K562 (cell line): ENCODE measurements around the gene SHANK1. TPM values are rescaled to one million over a fixed set of nuclear protein-coding genes. Genes with fewer than 3 reads are reported as not detected.

ENCODE experiments used
- ATF2 ChIP-seq: sonication (generic); formaldehyde crosslinking; IDR thresholded peaks from 2 replicates; pipeline ENCODE4 v1.8.1; 2022; ENCODE audit warnings: missing genetic modification reagents
- ATF7 ChIP-seq: fragments of 450-650 bp; IDR thresholded peaks from 2 replicates; pipeline ENCODE4 v1.7.1; 2014; ENCODE audit warnings: mild to moderate bottlenecking, moderate library complexity
- CLOCK ChIP-seq: fragments of 250-450 bp; sonication (Bioruptor Pico); IDR thresholded peaks from 2 replicates; pipeline ENCODE4 v1.4.0; 2020; ENCODE audit warnings: mild to moderate bottlenecking, moderate library complexity, borderline replicate concordance
- ETS2 ChIP-seq: IDR thresholded peaks from 2 replicates; pipeline ENCODE4 v1.6.1; 2016; ENCODE audit warnings: borderline replicate concordance, missing genetic modification characterization, mild to moderate bottlenecking, moderate library complexity, missing compliant biosample characterization; ENCODE audit not compliant: poor library complexity, severe bottlenecking
- JUN ChIP-seq, 2 experiments: sonication (generic) in 1 of 2; formaldehyde crosslinking in 1 of 2; IDR thresholded peaks; 2 replicates each; pipeline versions ENCODE4 v1.6.1 to v1.8.0; 2012 to 2022; ENCODE audit warnings: borderline replicate concordance in 2 of 2, mild to moderate bottlenecking in 2 of 2, improper control_type of control experiment in 1 of 2, low read depth in 1 of 2, low read length in 1 of 2, missing genetic modification reagents in 1 of 2
- KDM4B ChIP-seq, 2 experiments: fragments of 450-650 bp in 1 of 2; sonication (generic) in 1 of 2; IDR thresholded peaks; 2 replicates each; pipeline ENCODE4 v1.6.1; 2016 to 2017; ENCODE audit warnings: borderline replicate concordance in 2 of 2, antibody characterized with exemption in 1 of 2, low read depth in 1 of 2, mild to moderate bottlenecking in 1 of 2
- L3MBTL2 ChIP-seq: fragments of 450-650 bp; IDR thresholded peaks from 2 replicates; pipeline ENCODE4 v1.6.1; 2016; ENCODE audit warnings: mild to moderate bottlenecking, moderate library complexity
- NEUROD1 ChIP-seq: fragments of 150-350 bp; IDR thresholded peaks from 2 replicates; pipeline ENCODE4 v1.6.1; 2014; ENCODE audit warnings: borderline replicate concordance, low read length, low read depth; ENCODE audit not compliant: partially characterized antibody
- ZNF512 ChIP-seq: IDR thresholded peaks from 2 replicates; pipeline ENCODE4 v1.6.1; 2016; ENCODE audit warnings: missing genetic modification characterization, missing compliant biosample characterization
- polyA plus RNA-seq, 8 experiments: library from polyadenylated mRNA; depleted of rRNA in 4 of 8; stranded (reverse) in 5 of 8; unstranded in 3 of 8; fragments of >200 nt; fragmentation: Nextera tagmentation in 2 of 8; fragmentation: Illumina TruSeq in 1 of 8; extraction: Ambion mirVana in 2 of 8; extraction: Trizol in 1 of 8; gene quantifications; 2 replicates each; pipeline versions ENCODE4 v1.2.1 to v1.2.3, GENCODE V29; 2011 to 2014; ENCODE audit warnings: inconsistent platforms in 1 of 8, missing spikeins in 1 of 8
- total RNA-seq, 7 experiments: library from RNA; depleted of rRNA in 6 of 7; stranded (reverse); fragments of >200 nt in 6 of 7; fragmentation: Illumina TruSeq in 2 of 7; extraction: Trizol in 2 of 7; gene quantifications; 2 replicates each; pipeline versions ENCODE4 v1.2.1 to v1.2.3, GENCODE V29; 2011 to 2021; ENCODE audit warnings: low replicate concordance in 1 of 7
- TF ChIP-seq, protein P1 (sequence below): fragments of 250-450 bp; sonication (Bioruptor Pico); IDR thresholded peaks from 2 replicates; pipeline ENCODE4 v1.4.0; 2020
- TF ChIP-seq, protein P2 (sequence below), 2 experiments: fragments of 450-650 bp; IDR thresholded peaks; 2 replicates each; pipeline ENCODE4 v1.6.1; 2016
- TF ChIP-seq, protein P3 (sequence below): fragments of 450-650 bp; formaldehyde crosslinking; IDR thresholded peaks from 2 replicates; pipeline ENCODE4 v1.4.0; 2022; ENCODE audit warnings: missing genetic modification characterization
- TF ChIP-seq, protein P4 (sequence below): fragments of 450-650 bp; IDR thresholded peaks from 2 replicates; pipeline ENCODE4 v1.6.1; 2016; ENCODE audit warnings: low read depth, mild to moderate bottlenecking, moderate library complexity

Gene SHANK1
- total and polyA plus RNA-seq, 9 of the 15 experiments (the other 6 are each of a cell fraction or from before 2014, with no cell fraction given), result 0.33 to 1.3 (median 0.55) TPM; not detected in 2

DNA sequence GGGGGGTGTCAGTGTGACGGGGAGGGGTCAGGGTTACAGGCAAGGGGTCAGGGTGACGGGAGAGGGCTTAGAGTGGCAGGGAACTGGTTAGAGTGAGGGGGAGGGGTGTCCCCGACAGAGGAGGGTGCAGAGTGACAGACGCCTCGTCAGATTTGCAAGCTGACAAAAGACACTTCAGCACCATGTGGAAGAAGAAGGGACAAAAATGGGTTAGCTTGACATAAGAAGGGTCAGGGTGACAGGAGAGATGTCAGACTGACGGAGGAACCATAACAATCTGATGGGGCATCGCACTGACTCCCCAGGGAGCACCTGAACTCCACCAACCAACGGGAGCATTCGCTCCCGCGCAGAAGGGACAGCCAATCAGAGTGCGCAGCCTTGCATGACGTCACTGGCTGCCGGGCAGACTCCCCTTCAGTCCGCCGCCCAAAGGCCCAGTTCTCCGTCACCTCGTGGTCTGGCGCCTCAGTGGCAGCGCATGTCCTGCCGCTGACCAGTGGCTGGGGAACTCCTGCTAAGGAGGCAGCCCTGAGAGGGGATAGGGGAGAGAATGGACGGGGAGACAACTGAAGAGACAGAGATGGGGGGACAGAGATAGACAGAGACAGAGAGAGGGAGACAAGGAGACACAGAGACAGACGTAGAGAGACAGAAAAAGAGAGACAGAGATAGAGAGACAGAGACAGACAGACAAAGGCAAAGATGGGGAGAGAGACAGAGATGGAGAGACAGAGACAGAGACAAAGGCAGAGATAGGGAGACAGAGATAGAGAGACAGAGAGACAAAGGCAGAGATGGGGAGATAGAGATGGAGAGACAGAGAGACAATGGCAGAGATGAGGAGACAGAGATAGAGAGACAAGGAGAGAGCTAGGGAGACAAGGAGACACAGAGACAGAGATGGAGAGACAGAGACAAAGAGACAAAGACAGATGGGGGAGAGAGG, 40.2 kb downstream of the SHANK1 start (continued):
- TF ChIP-seq CLOCK (CRISPR knock-in tag), result no peak
- TF ChIP-seq ZNF512 (tag), result peak; percentile 70
- TF ChIP-seq L3MBTL2, result peak; percentile 99
- TF ChIP-seq, protein P1, sequence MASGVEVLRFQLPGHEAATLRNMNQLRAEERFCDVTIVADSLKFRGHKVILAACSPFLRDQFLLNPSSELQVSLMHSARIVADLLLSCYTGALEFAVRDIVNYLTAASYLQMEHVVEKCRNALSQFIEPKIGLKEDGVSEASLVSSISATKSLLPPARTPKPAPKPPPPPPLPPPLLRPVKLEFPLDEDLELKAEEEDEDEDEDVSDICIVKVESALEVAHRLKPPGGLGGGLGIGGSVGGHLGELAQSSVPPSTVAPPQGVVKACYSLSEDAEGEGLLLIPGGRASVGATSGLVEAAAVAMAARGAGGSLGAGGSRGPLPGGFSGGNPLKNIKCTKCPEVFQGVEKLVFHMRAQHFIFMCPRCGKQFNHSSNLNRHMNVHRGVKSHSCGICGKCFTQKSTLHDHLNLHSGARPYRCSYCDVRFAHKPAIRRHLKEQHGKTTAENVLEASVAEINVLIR (CRISPR knock-in tag), result peak; percentile 93
- TF ChIP-seq, protein P2, sequence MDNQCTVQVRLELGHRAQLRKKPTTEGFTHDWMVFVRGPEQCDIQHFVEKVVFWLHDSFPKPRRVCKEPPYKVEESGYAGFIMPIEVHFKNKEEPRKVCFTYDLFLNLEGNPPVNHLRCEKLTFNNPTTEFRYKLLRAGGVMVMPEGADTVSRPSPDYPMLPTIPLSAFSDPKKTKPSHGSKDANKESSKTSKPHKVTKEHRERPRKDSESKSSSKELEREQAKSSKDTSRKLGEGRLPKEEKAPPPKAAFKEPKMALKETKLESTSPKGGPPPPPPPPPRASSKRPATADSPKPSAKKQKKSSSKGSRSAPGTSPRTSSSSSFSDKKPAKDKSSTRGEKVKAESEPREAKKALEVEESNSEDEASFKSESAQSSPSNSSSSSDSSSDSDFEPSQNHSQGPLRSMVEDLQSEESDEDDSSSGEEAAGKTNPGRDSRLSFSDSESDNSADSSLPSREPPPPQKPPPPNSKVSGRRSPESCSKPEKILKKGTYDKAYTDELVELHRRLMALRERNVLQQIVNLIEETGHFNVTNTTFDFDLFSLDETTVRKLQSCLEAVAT (IDR thresholded peaks at IDR 0.05), result peak; percentile 44 to 70; a peak in 2 of 4 replicates
- TF ChIP-seq NEUROD1, result peak; percentile 46
- no peak for TF ChIP-seq KDM4B (IDR thresholded peaks at IDR 0.05; ENCODE audit: borderline replicate concordance in 2 of 2, low read depth in 1 of 2)
- TF ChIP-seq JUN (IDR thresholded peaks at IDR 0.05; ENCODE audit: borderline replicate concordance, low read depth, low read length), result peak; percentile 81; the same call in 1 of the 2 replicates
- TF ChIP-seq JUN (CRISPR knock-in tag; IDR thresholded peaks at IDR 0.05; ENCODE audit: borderline replicate concordance), result peak; percentile 74; the same call in 1 of the 2 replicates
- TF ChIP-seq, protein P3, sequence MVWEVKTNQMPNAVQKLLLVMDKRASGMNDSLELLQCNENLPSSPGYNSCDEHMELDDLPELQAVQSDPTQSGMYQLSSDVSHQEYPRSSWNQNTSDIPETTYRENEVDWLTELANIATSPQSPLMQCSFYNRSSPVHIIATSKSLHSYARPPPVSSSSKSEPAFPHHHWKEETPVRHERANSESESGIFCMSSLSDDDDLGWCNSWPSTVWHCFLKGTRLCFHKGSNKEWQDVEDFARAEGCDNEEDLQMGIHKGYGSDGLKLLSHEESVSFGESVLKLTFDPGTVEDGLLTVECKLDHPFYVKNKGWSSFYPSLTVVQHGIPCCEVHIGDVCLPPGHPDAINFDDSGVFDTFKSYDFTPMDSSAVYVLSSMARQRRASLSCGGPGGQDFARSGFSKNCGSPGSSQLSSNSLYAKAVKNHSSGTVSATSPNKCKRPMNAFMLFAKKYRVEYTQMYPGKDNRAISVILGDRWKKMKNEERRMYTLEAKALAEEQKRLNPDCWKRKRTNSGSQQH (CRISPR knock-in tag), result peak; percentile 77
- TF ChIP-seq ATF2 (CRISPR knock-in tag), result peak; percentile 71; the same call in 1 of the 2 replicates
- TF ChIP-seq ETS2, result no peak
- peak; percentile 99 for TF ChIP-seq ATF7
- TF ChIP-seq, protein P4, sequence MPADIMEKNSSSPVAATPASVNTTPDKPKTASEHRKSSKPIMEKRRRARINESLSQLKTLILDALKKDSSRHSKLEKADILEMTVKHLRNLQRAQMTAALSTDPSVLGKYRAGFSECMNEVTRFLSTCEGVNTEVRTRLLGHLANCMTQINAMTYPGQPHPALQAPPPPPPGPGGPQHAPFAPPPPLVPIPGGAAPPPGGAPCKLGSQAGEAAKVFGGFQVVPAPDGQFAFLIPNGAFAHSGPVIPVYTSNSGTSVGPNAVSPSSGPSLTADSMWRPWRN, result peak; percentile 42; the same call in 1 of the 2 replicates
